Prostate gland (tissue), 2 donors: ENCODE results near the gene WDR31. TPM values are rescaled to one million over a fixed set of nuclear protein-coding genes. Genes with fewer than 3 reads are reported as not detected.

Source experiments
- DNase-seq: peaks from one replicate; pipeline ENCODE4 v3.0.0-alpha.2; 2019; ENCODE audit warnings: low spot score
- H3K27ac ChIP-seq, 2 donors: fragments of 200-600 bp; sonication (generic); 2 replicates each; pipeline ENCODE4 v1.5.1; 2017 to 2019
- H3K27me3 ChIP-seq: fragments of 200-600 bp; sonication (generic); replicated peaks from 2 replicates; pipeline ENCODE4 v1.5.1; 2019; ENCODE audit not compliant: insufficient read depth
- H3K36me3 ChIP-seq, 2 donors: fragments of 200-600 bp; sonication (generic); 1 replicate in 1 of 2; 2 replicates in 1 of 2; pipeline versions ENCODE4 v1.5.1 to v1.8.1; 2017 to 2019
- H3K4me1 ChIP-seq: fragments of 200-600 bp; sonication (generic); replicated peaks from 2 replicates; pipeline ENCODE4 v1.5.1; 2019
- H3K4me3 ChIP-seq, 2 donors: fragments of 200-600 bp; sonication (generic); 2 replicates each; pipeline ENCODE4 v1.5.1; 2017 to 2019
- H3K9me3 ChIP-seq: fragments of 200-600 bp; sonication (generic); 2 replicates; pipeline ENCODE4 v1.5.1; 2017
- CTCF ChIP-seq, 4 experiments: fragments of 200-600 bp in 2 of 4; fragments of 450-650 bp in 2 of 4; sonication (generic) in 2 of 4; IDR thresholded peaks; 1 replicate in 3 of 4; 2 replicates in 1 of 4; pipeline ENCODE4 v1.5.1; 2016 to 2019; ENCODE audit warnings: antibody characterized with exemption in 4 of 4, mild to moderate bottlenecking in 2 of 4, moderate library complexity in 2 of 4
- POLR2A ChIP-seq: fragments of 450-650 bp; IDR thresholded peaks from one replicate; pipeline ENCODE4 v1.6.1; 2016; ENCODE audit warnings: antibody characterized with exemption, mild to moderate bottlenecking
- POLR2AphosphoS5 ChIP-seq: sonication (generic); formaldehyde crosslinking; IDR thresholded peaks from one replicate; pipeline ENCODE4 v1.6.1; 2017; ENCODE audit warnings: antibody characterized with exemption
- WGBS: methylation state at CpG from one replicate; pipeline ENCODE4 v1.1.5; 2018; 5-methylcytosine and 5-hydroxymethylcytosine counted together
- intact Hi-C: fragments of 100-400 bp; cut with DNase I; formaldehyde crosslinking; loops from one replicate; pipeline ENCODE4 v1.14.2; 2022
- total RNA-seq, 2 donors: library from RNA; depleted of rRNA; stranded (reverse); fragments of >200 nt; gene quantifications; one replicate each; pipeline ENCODE4 v1.1.0, GENCODE V29; 2016

The WDR31 gene
- total RNA-seq, 2 donors from 2014 or later: 5.1 to 6.4 TPM

- Histone ChIP-seq H3K36me3 (no peaks in the 10 kb centered on the region), H3K9me3 (no peaks in the 10 kb centered on the region), H3K27ac (no peak overlapping the region), H3K27me3 (no peaks in the 10 kb centered on the region), H3K4me1 (no peaks in the 10 kb centered on the region), H3K4me3 (no peak overlapping the region)
- intact Hi-C loops: no loop called here
- WGBS: 91% methylated on average over 8 of the region's 8 CpGs
- TF ChIP-seq POLR2AphosphoS5 (no peak), POLR2A (no peak), CTCF (IDR thresholded peaks at IDR 0.05) (no peak)
- no peak for DNase-seq
These were observed 38.5 kb downstream of the WDR31 start for GRCh38 chr9:113301548-113301947.

GRCh38 chr9:113299800-113300292 lies 40.2 kb downstream of the WDR31 start:
- no peaks in the 10 kb centered on the region for H3K4me1 ChIP-seq
- no peak overlapping the region for H3K27ac ChIP-seq
- H3K36me3 ChIP-seq: no peaks in the 10 kb centered on the region
- intact Hi-C loops: no loop called here
- TF ChIP-seq POLR2AphosphoS5 (no peak), POLR2A (no peak), CTCF (IDR thresholded peaks at IDR 0.05) (no peak)
- H3K9me3 ChIP-seq: no peaks in the 10 kb centered on the region
- H3K4me3 ChIP-seq: no peak overlapping the region
- no peak for DNase-seq
- no peaks in the 10 kb centered on the region for H3K27me3 ChIP-seq
- WGBS: 61% methylated on average over 8 of the region's 8 CpGs

- H3K27me3 ChIP-seq: no peaks in the 10 kb centered on the region
- no peak for DNase-seq
- TF ChIP-seq POLR2A (no peak), POLR2AphosphoS5 (no peak), CTCF (IDR thresholded peaks at IDR 0.05) (no peak)
- H3K27ac ChIP-seq: no peak overlapping the region
- 85% methylated on average over 15 of the region's 15 CpGs for WGBS
- H3K36me3 ChIP-seq: no peaks in the 10 kb centered on the region
- H3K4me1 ChIP-seq: no peaks in the 10 kb centered on the region
- H3K4me3 ChIP-seq: no peak overlapping the region
- no peaks in the 10 kb centered on the region for H3K9me3 ChIP-seq
- intact Hi-C loops: no loop called here
These were observed 40.9 kb downstream of the WDR31 start for GRCh38 chr9:113298924-113299770.

GRCh38 chr9:113298311-113298710 lies 41.8 kb downstream of the WDR31 start:
- H3K4me3 ChIP-seq: no peak overlapping the region
- DNase-seq: no peak
- H3K27ac ChIP-seq: no peak overlapping the region
- no peaks in the 10 kb centered on the region for H3K27me3 ChIP-seq
- H3K36me3 ChIP-seq: no peaks in the 10 kb centered on the region
- 94% methylated on average over 8 of the region's 8 CpGs for WGBS
- H3K9me3 ChIP-seq: no peaks in the 10 kb centered on the region
- intact Hi-C loops: no loop called here
- TF ChIP-seq POLR2A (no peak), CTCF (IDR thresholded peaks at IDR 0.05) (no peak), POLR2AphosphoS5 (no peak)
- H3K4me1 ChIP-seq: no peaks in the 10 kb centered on the region
